ENCODE results near the gene ZBED1.
A peak's percentile ranks its signal among the peaks of the same experiment; 100 is the strongest.
"Not testable (repeated sequence)": the region's sequence is repeated elsewhere in the genome, so short reads cannot be mapped to it uniquely, and the experiment has no call there.

The ZBED1 gene

GRCh38 chrX:2456091-2456490, 44.7 kb downstream of the ZBED1 start:
- not testable (repeated sequence) for DNase-seq (ENCODE audit: low spot score)

- not testable (repeated sequence) for DNase-seq (ENCODE audit: low spot score)
Observed at GRCh38 chrX:2454620-2455019, 46.2 kb downstream of the ZBED1 start.

- DNase-seq (ENCODE audit: low spot score), result no peak
Observed at GRCh38 chrX:2452799-2453198, 48.0 kb downstream of the ZBED1 start.

GRCh38 chrX:2452317-2452784, 48.4 kb downstream of the ZBED1 start:
- no peak for DNase-seq (ENCODE audit: low spot score)

GRCh38 chrX:2451501-2452316, 49.1 kb downstream of the ZBED1 start:
- DNase-seq (ENCODE audit: low spot score), result peak; percentile 38

GRCh38 chrX:2450681-2451080, 50.1 kb downstream of the ZBED1 start:
- DNase-seq (ENCODE audit: low spot score), result no peak

GRCh38 chrX:2449135-2449886, 51.5 kb downstream of the ZBED1 start:
- no peak for DNase-seq (ENCODE audit: low spot score)

GRCh38 chrX:2447484-2447883, 53.3 kb downstream of the ZBED1 start:
- DNase-seq (ENCODE audit: low spot score), result no peak

- DNase-seq (ENCODE audit: low spot score), result no peak
Observed at GRCh38 chrX:2446815-2447214, 54.0 kb downstream of the ZBED1 start.

GRCh38 chrX:2445662-2446623, 54.8 kb downstream of the ZBED1 start:
- no peak for DNase-seq (ENCODE audit: low spot score)

- DNase-seq (ENCODE audit: low spot score), result no peak
Observed at GRCh38 chrX:2442694-2443093, 58.1 kb downstream of the ZBED1 start.

GRCh38 chrX:2441466-2441865, 59.3 kb downstream of the ZBED1 start:
- DNase-seq (ENCODE audit: low spot score), result no peak

GRCh38 chrX:2439613-2440012, 61.2 kb downstream of the ZBED1 start:
- DNase-seq (ENCODE audit: low spot score), result no peak

Measured in cerebellar cortex (tissue), 1 donor.